OCI-LY1 (cell line): Measurements from ENCODE around the gene TMEM37.

Experiments used
- CTCF ChIP-seq: fragments of 200-600 bp; sonication (generic), shearing (Covaris generic); IDR thresholded peaks from 2 replicates; pipeline ENCODE4 v1.5.1; 2017; ENCODE audit warnings: mild to moderate bottlenecking, antibody characterized with exemption, low read length, moderate library complexity, mixed read lengths
- EZH2 ChIP-seq: fragments of 200-600 bp; sonication (generic), shearing (Covaris generic); IDR thresholded peaks from 2 replicates; pipeline ENCODE4 v1.8.0; 2017; ENCODE audit warnings: borderline replicate concordance, mixed run types, mild to moderate bottlenecking, antibody characterized with exemption, low read length, moderate library complexity, mixed read lengths

- TF ChIP-seq CTCF, result no peak
- no peak for TF ChIP-seq EZH2
Measured at GRCh38 chr2:119385466-119385865, 46.2 kb upstream of the TMEM37 start.
